Amniotic stem cell (primary cell): ENCODE results near the gene ILDR2.

Experiments used
- DNase-seq: peaks from one replicate; lab custom pipeline; 2025; lab: John Stamatoyannopoulos, UW

The ILDR2 gene

DNA sequence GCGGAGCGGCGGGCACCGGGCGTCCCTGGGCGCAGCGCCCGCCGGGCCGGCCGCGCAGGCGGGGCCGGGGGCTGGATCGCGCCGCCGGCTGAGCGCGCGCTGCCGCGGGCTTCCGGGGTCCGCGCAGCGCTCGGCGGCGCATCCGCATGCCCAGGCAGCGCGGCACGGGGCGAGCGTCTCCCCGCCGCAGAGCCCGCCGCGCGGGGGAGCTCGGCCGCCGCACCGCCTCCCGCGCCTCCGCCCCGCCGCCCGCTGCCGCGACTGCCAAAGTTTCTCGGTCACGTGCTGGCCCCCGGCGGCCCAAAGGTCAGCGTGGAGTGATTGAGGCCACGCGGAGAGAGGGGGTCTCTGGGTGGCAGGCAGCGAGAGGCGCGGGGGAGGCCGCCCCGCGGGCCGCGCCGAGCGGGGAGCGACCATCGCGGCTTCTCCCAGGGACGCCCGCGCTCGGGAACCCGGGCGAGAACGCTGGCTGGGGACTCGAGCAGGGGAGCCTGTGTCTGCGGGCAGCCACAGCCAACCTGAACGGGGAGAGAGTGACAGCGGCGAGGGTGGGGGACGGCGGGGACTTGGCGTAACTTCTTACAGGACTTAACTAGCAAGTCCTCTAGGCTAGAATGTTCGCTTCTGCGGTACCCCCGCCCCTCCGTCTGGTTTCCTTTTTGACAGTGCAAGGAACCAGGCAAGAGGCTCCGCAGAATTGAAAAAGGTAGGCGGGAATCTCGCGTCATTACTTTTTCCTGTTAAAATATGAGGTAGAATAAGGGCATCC is at the start of gene ILDR2:
ILDR2 (minus strand) TSS at position 180 of the 769 bp plus-strand sequence. CDS start 272 bp downstream, outside the sequence.
- no peak for DNase-seq

- DNase-seq, result no peak
Measured at GRCh38 chr1:167022384-167022783, 47.0 kb upstream of the ILDR2 start.

GRCh38 chr1:167016100-167016750 is 40.9 kb upstream of the ILDR2 start:
- no peak for DNase-seq

DNA sequence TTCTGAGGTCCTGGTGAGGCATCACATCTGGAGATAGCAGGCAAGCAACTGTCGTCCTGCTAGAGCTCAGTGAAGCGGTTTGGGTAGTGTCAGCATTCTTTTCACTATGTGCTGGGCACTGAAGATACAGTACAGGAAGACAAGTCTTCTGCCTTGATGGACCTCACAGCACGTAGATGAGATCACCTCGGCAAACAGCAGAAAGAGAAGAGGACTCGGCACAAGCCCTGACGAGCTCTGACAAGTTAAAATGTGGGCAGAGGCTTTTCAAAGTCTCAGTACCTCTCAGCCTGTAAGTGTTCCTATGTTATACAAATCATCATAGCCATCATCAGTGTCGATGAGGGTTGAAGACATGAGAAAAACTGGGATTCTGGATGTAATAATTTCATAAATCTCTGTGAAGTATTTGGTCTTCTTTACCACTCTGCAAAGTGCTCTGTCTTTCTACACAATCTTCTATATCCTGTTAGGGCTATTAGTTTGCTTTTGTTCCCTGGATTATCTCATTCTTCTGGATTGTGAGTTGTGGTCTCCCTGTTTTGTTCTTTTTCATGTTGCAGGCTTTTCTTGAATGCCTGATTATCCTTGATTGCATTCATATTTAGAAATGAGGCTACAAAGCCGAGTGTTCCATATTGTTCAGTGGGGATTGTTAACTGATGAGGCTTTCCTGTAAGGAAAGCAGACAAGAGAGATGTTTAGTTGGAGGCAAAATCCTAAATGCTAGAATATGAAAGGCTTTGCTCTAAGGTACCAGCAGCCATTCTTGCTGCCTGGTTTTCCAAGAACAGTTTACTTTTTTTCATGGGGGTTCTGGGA is 38.0 kb upstream of the ILDR2 start:
- no peak for DNase-seq

DNA sequence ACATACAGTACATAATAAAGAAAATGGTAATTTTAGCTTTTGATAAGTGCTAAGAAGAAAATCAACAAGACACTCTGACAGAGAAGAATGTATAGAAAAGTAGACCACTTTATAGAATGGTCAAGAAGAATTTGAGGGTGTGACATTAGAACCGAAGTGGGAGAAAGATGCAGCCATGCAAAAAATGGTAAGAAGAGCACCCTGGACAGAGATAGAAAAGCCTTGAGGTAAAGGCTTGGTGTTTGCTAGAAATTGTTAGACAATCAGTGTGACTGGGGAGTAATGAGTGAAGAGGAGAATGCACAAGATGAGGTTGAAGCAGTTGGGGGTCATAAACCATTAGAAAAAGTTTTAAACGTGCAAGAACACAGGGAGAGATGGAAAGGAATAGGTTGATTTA is 37.2 kb upstream of the ILDR2 start:
- DNase-seq, result no peak

GRCh38 chr1:167011560-167012191 is 36.3 kb upstream of the ILDR2 start:
- no peak for DNase-seq

GRCh38 chr1:167003711-167004110 is 28.4 kb upstream of the ILDR2 start:
- DNase-seq, result no peak

- no peak for DNase-seq
Measured at GRCh38 chr1:167002354-167002753, 27.0 kb upstream of the ILDR2 start.

GRCh38 chr1:167000546-167000945 is 25.2 kb upstream of the ILDR2 start:
- DNase-seq, result no peak

- no peak for DNase-seq
Measured at GRCh38 chr1:166999500-167000055, 24.2 kb upstream of the ILDR2 start.

GRCh38 chr1:166999075-166999474 is 23.7 kb upstream of the ILDR2 start:
- DNase-seq, result no peak

- no peak for DNase-seq
Measured at GRCh38 chr1:166988974-166989515, 13.7 kb upstream of the ILDR2 start, which contains the start of gene MAEL. Gene MAEL (plus strand): TSS chr1:166989280. CDS start chr1:166989353, 73 bp downstream.

GRCh38 chr1:166981589-166981988 is 6.2 kb upstream of the ILDR2 start:
- no peak for DNase-seq

DNA sequence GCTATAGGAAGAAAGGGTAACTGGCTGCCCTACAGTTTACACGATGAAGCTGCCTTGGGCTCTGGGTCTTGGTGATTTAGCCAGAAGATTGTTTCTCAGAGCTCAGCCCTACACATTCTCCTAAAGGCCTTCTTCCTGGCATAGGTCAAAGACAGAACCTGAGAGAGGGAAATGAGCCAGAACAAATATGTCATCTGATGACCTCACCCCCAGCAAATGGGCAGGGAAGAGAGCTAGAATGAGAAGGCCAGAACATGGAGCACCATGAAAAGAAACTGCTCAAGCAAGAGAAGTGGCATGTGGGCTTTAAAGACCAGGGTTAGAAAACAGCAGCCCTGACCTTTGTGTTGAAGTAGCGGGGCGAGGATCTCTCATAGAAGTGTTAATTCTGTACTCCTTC is 5.5 kb upstream of the ILDR2 start:
- no peak for DNase-seq

GRCh38 chr1:166980383-166980782 is 5.0 kb upstream of the ILDR2 start:
- no peak for DNase-seq

GRCh38 chr1:166978821-166979220 is 3.5 kb upstream of the ILDR2 start:
- no peak for DNase-seq

DNA sequence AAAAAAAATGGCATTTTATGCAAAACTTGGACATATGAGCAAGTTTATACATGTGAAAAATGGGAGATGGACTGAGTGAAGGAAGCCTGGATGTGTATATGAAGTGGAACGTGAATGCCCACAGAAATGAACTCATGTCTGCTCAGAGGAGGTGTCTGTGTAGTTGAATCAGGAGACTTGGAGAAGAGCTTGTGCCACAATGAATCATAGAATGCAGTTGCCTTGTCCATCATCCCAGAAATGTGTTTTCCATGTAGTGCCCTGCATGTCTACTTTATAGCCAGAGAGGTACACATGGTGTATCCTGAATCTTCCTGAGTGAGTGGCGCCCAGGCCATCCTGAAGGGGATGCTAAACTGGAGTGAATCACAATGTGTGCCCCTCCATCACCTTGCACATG is 2.6 kb upstream of the ILDR2 start:
- no peak for DNase-seq

DNA sequence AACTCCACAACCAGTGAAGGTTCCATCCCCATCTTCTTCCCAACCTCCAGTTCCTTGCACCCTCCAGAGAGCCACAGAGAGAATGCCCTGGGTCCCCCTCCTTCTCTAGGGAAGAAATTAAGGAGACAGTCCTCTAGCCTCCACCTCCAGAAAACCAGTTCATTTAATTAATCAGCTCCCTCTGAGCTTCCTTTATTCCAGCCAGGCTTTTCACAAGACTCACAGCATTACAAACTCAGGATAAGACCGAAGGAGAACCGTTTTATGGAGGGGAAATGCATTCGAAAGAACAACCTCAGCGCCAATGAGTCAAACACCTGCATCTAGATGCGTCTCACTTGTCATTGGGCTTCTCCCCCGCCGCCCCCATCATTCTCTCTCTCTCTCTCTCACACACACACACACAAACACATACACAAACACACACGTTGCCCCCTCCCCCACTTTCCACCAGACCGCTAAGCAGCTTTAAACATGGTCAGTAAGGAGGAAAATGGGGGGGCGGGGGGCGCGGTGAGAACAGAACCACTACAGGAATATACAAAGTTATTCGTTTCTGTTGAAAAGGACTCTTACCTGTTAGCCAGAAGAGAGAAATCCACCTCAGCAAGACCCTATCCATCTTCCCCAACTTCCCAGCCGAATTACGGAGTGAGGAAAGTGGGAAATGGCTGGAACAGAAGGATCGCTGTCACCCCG is 544 bp downstream of the ILDR2 start:
- no peak for DNase-seq

DNA sequence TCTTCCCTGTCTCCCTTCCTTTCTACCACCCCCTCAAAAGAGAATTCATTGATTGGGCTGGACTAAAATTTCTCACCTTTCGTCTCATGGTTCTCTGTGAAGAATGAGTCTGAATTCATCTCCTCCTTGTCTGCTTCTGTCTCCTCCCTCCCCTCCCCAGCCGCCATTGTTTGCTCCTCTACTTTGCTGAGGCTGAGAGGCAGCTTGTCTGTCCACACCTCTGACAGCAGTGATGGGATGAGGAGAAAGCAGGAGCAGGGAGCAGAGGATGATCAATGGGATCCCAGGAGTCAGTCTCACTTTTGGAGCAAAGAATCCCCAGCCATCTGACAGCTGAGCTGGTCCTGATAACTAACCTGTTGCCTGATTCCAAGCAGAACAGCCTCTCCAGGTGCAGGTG is 2.5 kb downstream of the ILDR2 start:
- no peak for DNase-seq

DNA sequence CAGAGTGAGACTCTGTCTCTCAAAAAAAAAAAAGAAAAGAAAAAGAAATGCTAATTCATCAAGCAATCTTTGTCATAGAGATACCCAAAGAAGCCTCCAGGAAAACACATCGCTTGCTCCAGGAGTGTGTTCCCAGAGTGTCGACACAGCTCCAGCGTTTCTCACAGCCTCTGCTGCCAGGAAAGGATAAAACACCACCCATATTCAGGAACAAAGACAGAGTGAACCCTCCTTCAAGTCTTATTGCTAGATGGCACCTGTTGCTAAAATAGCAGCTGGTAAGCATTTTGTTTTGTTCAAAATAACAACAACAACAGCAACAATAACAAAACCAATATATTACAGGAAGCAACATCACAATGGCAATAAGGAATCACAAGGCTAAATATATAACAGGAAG is 3.1 kb downstream of the ILDR2 start:
- DNase-seq, result no peak

DNA sequence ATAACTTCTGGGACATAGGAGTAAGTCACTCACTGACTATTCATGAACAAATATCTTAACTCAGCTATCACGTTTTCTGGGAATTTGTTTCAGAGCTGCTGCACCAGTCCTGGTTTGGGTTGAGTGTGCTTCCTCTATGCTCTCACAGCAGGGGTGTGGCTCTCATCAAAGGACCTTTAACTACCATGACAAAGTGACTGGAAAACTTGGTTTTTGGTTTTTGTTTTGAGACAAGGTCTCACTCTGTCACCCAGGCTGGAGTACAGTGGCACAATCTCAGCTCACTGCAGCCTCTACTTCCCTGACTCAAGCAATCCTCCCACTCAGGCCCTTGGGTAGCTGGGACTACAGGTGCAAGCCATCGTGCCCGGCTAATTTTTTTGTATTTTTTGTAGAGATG is 4.1 kb downstream of the ILDR2 start:
- no peak for DNase-seq
